ENCODE results near the gene KRCC1.

KRCC1 gene

DNA sequence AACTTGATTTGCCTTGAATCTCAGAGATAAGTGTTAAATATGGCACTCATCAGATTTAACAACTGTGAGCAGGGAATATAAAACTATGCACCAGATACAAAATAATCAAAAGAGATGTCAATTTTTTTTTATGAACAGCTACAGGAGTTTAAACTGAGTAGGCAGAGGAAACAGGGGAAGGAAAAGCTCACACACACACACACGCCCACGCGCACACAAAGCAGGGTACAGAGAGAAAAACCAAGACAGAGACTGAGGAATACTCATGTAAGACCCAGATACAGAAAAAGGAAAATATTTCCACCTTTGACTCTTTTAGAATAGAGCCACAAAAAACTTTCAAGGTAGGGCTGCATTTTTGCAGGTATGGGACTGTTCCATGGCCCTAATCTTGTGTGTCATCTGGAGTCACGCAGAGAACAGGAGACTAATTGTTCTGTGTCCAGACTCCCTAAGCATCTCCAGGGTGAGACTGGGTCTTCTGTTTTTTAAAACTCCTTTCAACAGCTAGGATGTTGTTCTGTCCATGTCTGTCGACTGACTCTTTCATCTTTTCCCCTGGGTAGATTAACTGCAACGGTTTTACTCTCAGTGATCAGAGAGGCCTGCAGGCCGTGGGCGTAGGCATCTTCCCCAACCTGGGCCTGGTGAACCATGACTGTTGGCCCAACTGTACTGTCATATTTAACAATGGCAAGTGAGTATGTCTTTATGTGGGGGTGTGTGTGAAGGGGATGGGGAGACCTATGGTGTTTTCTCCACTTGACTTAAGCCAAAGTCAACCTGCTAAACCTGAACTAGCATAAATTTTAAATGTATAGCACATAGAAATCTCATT lies 35.1 kb upstream of the KRCC1 start:
- Histone ChIP-seq H3K4me1 (ENCODE audit: control insufficient read depth, insufficient read depth, low read length) (no peaks in the 10 kb centered on the region), H3K27ac (ENCODE audit: low read depth, low read length) (no peak overlapping the region), H3K9me3 (ENCODE audit: control insufficient read depth, insufficient read depth, low read length) (no peaks in the 10 kb centered on the region), H3K27me3 (ENCODE audit: control insufficient read depth, insufficient read depth, low read length) (no peaks in the 10 kb centered on the region), H3K9ac (ENCODE audit: low read depth, low read length) (no peak overlapping the region), H3K4me3 (ENCODE audit: low read depth, low read length) (no peak overlapping the region), H3K36me3 (ENCODE audit: control insufficient read depth, insufficient read depth, low read length) (no peaks in the 10 kb centered on the region)

- no peaks in the 10 kb centered on the region for H3K9me3 ChIP-seq (ENCODE audit: control insufficient read depth, insufficient read depth, low read length)
- H3K4me3 ChIP-seq (ENCODE audit: low read depth, low read length): no peak overlapping the region
- no peaks in the 10 kb centered on the region for H3K36me3 ChIP-seq (ENCODE audit: control insufficient read depth, insufficient read depth, low read length)
- H3K27me3 ChIP-seq (ENCODE audit: control insufficient read depth, insufficient read depth, low read length): no peaks in the 10 kb centered on the region
- no peak overlapping the region for H3K27ac ChIP-seq (ENCODE audit: low read depth, low read length)
- no peaks in the 10 kb centered on the region for H3K4me1 ChIP-seq (ENCODE audit: control insufficient read depth, insufficient read depth, low read length)
- no peak overlapping the region for H3K9ac ChIP-seq (ENCODE audit: low read depth, low read length)
These were observed 33.4 kb upstream of the KRCC1 start for GRCh38 chr2:88088999-88089398.

GRCh38 chr2:88087763-88088162 lies 32.2 kb upstream of the KRCC1 start:
- Histone ChIP-seq H3K4me1 (ENCODE audit: control insufficient read depth, insufficient read depth, low read length) (peaks cover 6% of the 10 kb centered on the region), H3K27ac (ENCODE audit: low read depth, low read length) (no peak overlapping the region), H3K9ac (ENCODE audit: low read depth, low read length) (no peak overlapping the region), H3K4me3 (ENCODE audit: low read depth, low read length) (no peak overlapping the region), H3K36me3 (ENCODE audit: control insufficient read depth, insufficient read depth, low read length) (no peaks in the 10 kb centered on the region), H3K27me3 (ENCODE audit: control insufficient read depth, insufficient read depth, low read length) (no peaks in the 10 kb centered on the region), H3K9me3 (ENCODE audit: control insufficient read depth, insufficient read depth, low read length) (no peaks in the 10 kb centered on the region)

GRCh38 chr2:88087073-88087472 lies 31.5 kb upstream of the KRCC1 start:
- Histone ChIP-seq H3K27ac (ENCODE audit: low read depth, low read length) (no peak overlapping the region), H3K4me3 (ENCODE audit: low read depth, low read length) (no peak overlapping the region), H3K36me3 (ENCODE audit: control insufficient read depth, insufficient read depth, low read length) (no peaks in the 10 kb centered on the region), H3K9me3 (ENCODE audit: control insufficient read depth, insufficient read depth, low read length) (no peaks in the 10 kb centered on the region), H3K4me1 (ENCODE audit: control insufficient read depth, insufficient read depth, low read length) (peaks cover 12% of the 10 kb centered on the region), H3K27me3 (ENCODE audit: control insufficient read depth, insufficient read depth, low read length) (no peaks in the 10 kb centered on the region), H3K9ac (ENCODE audit: low read depth, low read length) (no peak overlapping the region)

DNA sequence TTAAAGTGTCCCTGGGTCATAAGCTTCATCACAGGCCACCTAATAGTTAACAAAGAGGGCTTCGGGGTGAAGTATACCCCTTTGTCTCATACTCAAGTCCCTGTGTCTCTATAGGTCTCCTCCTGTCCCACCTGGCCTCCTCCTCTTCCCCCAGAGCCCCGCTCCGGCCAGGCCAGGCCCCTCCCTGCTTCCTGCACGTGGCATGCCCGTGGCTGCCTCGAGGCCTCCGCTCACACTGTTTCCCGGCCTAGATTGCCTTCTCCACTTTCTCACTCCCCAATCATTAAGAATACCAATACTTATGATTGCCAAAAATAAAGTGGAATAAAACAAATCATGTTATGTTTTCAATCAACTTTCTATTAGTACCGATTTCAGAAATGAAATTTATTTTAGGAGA lies 30.8 kb upstream of the KRCC1 start:
- Histone ChIP-seq H3K4me3 (ENCODE audit: low read depth, low read length) (no peak overlapping the region), H3K27me3 (ENCODE audit: control insufficient read depth, insufficient read depth, low read length) (no peaks in the 10 kb centered on the region), H3K27ac (ENCODE audit: low read depth, low read length) (no peak overlapping the region), H3K36me3 (ENCODE audit: control insufficient read depth, insufficient read depth, low read length) (no peaks in the 10 kb centered on the region), H3K9ac (ENCODE audit: low read depth, low read length) (no peak overlapping the region), H3K9me3 (ENCODE audit: control insufficient read depth, insufficient read depth, low read length) (no peaks in the 10 kb centered on the region), H3K4me1 (ENCODE audit: control insufficient read depth, insufficient read depth, low read length) (peaks cover 14% of the 10 kb centered on the region)

DNA sequence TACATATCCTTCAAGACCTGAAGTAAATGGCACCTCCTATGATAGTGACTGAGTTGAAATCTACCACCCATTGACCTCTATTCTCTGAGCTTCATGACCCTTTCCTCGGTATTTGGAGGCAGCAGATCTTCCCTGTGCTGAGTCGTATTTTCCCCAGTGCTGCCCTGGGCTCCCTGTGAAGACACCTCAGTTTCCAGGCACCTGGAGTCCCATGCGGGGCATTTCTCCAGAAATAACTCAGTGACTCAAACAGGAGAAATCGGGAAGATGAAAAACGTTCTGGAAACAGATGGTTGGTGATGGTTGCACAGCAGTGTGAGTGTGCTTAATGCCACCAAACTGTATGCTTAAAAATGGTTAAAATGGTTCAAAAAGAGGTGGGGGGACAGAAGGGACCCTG lies 30.0 kb upstream of the KRCC1 start:
- Histone ChIP-seq H3K9me3 (ENCODE audit: control insufficient read depth, insufficient read depth, low read length) (no peaks in the 10 kb centered on the region), H3K4me3 (ENCODE audit: low read depth, low read length) (no peak overlapping the region), H3K36me3 (ENCODE audit: control insufficient read depth, insufficient read depth, low read length) (no peaks in the 10 kb centered on the region), H3K9ac (ENCODE audit: low read depth, low read length) (no peak overlapping the region), H3K4me1 (ENCODE audit: control insufficient read depth, insufficient read depth, low read length) (peaks cover 14% of the 10 kb centered on the region), H3K27ac (ENCODE audit: low read depth, low read length) (no peak overlapping the region), H3K27me3 (ENCODE audit: control insufficient read depth, insufficient read depth, low read length) (no peaks in the 10 kb centered on the region)

- Histone ChIP-seq H3K27me3 (ENCODE audit: control insufficient read depth, insufficient read depth, low read length) (no peaks in the 10 kb centered on the region), H3K4me3 (ENCODE audit: low read depth, low read length) (no peak overlapping the region), H3K36me3 (ENCODE audit: control insufficient read depth, insufficient read depth, low read length) (no peaks in the 10 kb centered on the region), H3K9me3 (ENCODE audit: control insufficient read depth, insufficient read depth, low read length) (no peaks in the 10 kb centered on the region), H3K9ac (ENCODE audit: low read depth, low read length) (no peak overlapping the region), H3K4me1 (ENCODE audit: control insufficient read depth, insufficient read depth, low read length) (peaks cover 14% of the 10 kb centered on the region), H3K27ac (ENCODE audit: low read depth, low read length) (no peak overlapping the region)
These were observed 29.5 kb upstream of the KRCC1 start for GRCh38 chr2:88085099-88085498.

- Histone ChIP-seq H3K27me3 (ENCODE audit: control insufficient read depth, insufficient read depth, low read length) (no peaks in the 10 kb centered on the region), H3K27ac (ENCODE audit: low read depth, low read length) (peak overlapping the region; percentile 43), H3K4me3 (ENCODE audit: low read depth, low read length) (no peak overlapping the region), H3K9me3 (ENCODE audit: control insufficient read depth, insufficient read depth, low read length) (no peaks in the 10 kb centered on the region), H3K4me1 (ENCODE audit: control insufficient read depth, insufficient read depth, low read length) (peaks cover 14% of the 10 kb centered on the region), H3K36me3 (ENCODE audit: control insufficient read depth, insufficient read depth, low read length) (no peaks in the 10 kb centered on the region), H3K9ac (ENCODE audit: low read depth, low read length) (0 out of 2 replicates have a peak overlapping the region, but pooled peaks have one; percentile 41)
These were observed 27.2 kb upstream of the KRCC1 start for GRCh38 chr2:88082781-88083180.

DNA sequence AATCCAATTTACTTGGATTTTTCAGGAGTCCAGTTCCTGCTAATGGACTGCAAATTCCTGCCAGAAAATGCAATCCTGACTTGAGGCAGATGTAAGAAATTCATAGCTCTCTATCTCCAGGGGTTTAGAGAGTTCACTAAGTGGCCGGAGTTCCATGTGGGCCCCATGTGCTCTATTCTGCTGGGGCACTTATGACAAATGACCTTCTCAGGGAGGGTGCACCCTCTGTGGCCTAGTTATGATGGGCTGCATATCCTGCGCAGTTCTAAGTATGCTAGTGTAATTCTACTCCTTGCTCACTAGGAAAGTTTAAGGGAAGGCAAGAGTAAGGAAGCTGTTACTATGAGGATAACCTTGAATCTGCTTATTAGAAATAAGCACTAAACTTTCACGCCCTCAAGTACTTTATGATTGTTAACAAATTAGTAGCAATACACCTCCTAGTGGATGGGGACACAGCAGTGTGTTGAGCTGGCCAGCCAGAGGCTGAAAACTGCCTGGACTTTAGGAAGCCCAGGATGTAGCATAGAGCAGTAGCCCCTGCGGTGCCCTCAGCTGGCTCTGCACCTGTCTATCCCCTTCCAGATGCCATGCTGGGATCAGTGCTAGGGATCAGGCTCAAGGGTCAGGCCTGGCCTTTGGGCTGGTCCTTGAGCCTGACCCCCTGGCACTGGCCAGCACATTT lies 26.5 kb upstream of the KRCC1 start:
- peak overlapping the region; percentile 43 for H3K27ac ChIP-seq (ENCODE audit: low read depth, low read length)
- no peaks in the 10 kb centered on the region for H3K27me3 ChIP-seq (ENCODE audit: control insufficient read depth, insufficient read depth, low read length)
- H3K36me3 ChIP-seq (ENCODE audit: control insufficient read depth, insufficient read depth, low read length): no peaks in the 10 kb centered on the region
- no peak overlapping the region for H3K4me3 ChIP-seq (ENCODE audit: low read depth, low read length)
- H3K9me3 ChIP-seq (ENCODE audit: control insufficient read depth, insufficient read depth, low read length): no peaks in the 10 kb centered on the region
- H3K4me1 ChIP-seq (ENCODE audit: control insufficient read depth, insufficient read depth, low read length): peaks cover 14% of the 10 kb centered on the region
- H3K9ac ChIP-seq (ENCODE audit: low read depth, low read length): no peak overlapping the region

- no peaks in the 10 kb centered on the region for H3K9me3 ChIP-seq (ENCODE audit: control insufficient read depth, insufficient read depth, low read length)
- no peak overlapping the region for H3K9ac ChIP-seq (ENCODE audit: low read depth, low read length)
- no peak overlapping the region for H3K4me3 ChIP-seq (ENCODE audit: low read depth, low read length)
- no peak overlapping the region for H3K27ac ChIP-seq (ENCODE audit: low read depth, low read length)
- no peaks in the 10 kb centered on the region for H3K36me3 ChIP-seq (ENCODE audit: control insufficient read depth, insufficient read depth, low read length)
- peaks cover 14% of the 10 kb centered on the region for H3K4me1 ChIP-seq (ENCODE audit: control insufficient read depth, insufficient read depth, low read length)
- no peaks in the 10 kb centered on the region for H3K27me3 ChIP-seq (ENCODE audit: control insufficient read depth, insufficient read depth, low read length)
These were observed 25.0 kb upstream of the KRCC1 start for GRCh38 chr2:88080545-88080944.

DNA sequence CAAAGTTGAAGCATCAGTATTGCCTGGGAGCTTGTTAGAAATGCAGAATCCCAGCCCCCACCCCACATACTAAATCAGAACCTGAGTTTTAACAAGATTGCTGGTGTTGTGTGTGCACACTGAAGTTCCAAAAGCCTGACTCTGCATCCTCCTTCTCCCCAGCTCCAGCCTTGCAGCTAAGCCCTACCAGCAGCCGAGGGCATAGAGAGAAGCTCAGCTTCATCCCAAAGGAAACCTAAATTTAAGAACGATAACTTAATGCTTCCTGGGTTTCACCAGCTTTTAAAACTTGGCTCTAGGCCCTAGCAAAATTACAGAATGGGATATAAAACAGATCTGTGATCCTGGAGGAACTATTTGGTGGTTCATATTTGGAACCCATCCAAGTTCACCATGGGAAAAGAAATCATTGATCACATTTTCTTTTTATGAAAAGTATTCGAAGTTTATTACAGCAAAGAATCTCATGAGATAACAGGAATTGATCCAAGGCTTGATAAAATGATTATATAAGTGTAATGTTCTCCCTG lies 23.1 kb upstream of the KRCC1 start:
- no peak overlapping the region for H3K9ac ChIP-seq (ENCODE audit: low read depth, low read length)
- peaks cover 14% of the 10 kb centered on the region for H3K4me1 ChIP-seq (ENCODE audit: control insufficient read depth, insufficient read depth, low read length)
- H3K27ac ChIP-seq (ENCODE audit: low read depth, low read length): no peak overlapping the region
- no peaks in the 10 kb centered on the region for H3K36me3 ChIP-seq (ENCODE audit: control insufficient read depth, insufficient read depth, low read length)
- H3K27me3 ChIP-seq (ENCODE audit: control insufficient read depth, insufficient read depth, low read length): no peaks in the 10 kb centered on the region
- H3K9me3 ChIP-seq (ENCODE audit: control insufficient read depth, insufficient read depth, low read length): no peaks in the 10 kb centered on the region
- no peak overlapping the region for H3K4me3 ChIP-seq (ENCODE audit: low read depth, low read length)
